ENCODE results near the gene C8A. TPM values are rescaled to one million over a fixed set of nuclear protein-coding genes. Genes with fewer than 3 reads are reported as not detected.

Gene C8A
- total and polyA plus RNA-seq, 2 of the 8 experiments (the other 6 are each of a cell fraction or from before 2014, with no cell fraction given), result not detected

DNA sequence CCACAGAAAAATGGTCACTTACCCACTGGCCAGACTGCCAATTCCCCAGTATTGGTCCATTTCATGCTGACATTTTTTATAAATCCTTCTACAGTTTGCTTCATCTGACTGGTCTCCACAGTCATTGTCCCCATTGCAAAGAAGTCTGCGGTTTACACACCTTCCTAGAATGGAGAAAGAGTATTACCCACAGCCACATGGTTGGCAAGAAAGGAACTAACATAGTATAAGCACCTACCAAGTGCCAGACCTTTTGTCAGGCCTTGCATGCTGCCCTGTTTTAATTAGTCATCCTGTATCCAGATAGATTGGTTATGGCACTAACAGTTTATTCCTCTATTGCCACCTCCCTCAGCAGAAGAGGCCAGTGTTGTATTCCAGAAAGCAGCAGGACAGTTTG is 100.1 kb downstream of the C8A start:
- DNase-seq (ENCODE audit: low read depth in 1 of 2, low spot score in 2 of 2) (no peak), FAIRE-seq (no peak)
- no peak overlapping the region for H4K8ac ChIP-seq (ENCODE audit: extremely low read depth, insufficient read depth, low read length)
- ChIA-PET POLR2A (ENCODE audit: partially characterized antibody) (no interaction called here), CTCF (ENCODE audit: partially characterized antibody) (no interaction called here)
- H3K9me3 ChIP-seq (ENCODE audit: insufficient read depth in 2 of 2, low read depth in 1 of 2, low read length in 1 of 2), result no peaks in the 10 kb centered on the region
- H3K4me3 ChIP-seq (ENCODE audit: extremely low read depth in 1 of 4, insufficient read depth in 2 of 4, low read depth in 3 of 4, low read length in 4 of 4), result no peak overlapping the region
- H4K20me1 ChIP-seq (replicated peaks in 1 of 2; ENCODE audit: control insufficient read depth in 1 of 2, insufficient read depth in 2 of 2, low read length in 2 of 2), result no peaks in the 10 kb centered on the region
- H3K56ac ChIP-seq (replicated peaks; ENCODE audit: insufficient read length, low read depth, low read length), result no peak overlapping the region
- no peak overlapping the region for H2BK12ac ChIP-seq (ENCODE audit: low read depth, low read length)
- H3K23ac ChIP-seq (ENCODE audit: insufficient read length), result no peak overlapping the region
- no peaks in the 10 kb centered on the region for H3K79me2 ChIP-seq (ENCODE audit: control insufficient read depth in 1 of 2, insufficient read depth in 2 of 2, low read length in 2 of 2)
- H2BK120ac ChIP-seq (replicated peaks; ENCODE audit: low read depth, low read length), result no peak overlapping the region
- no peak overlapping the region for H4K91ac ChIP-seq (replicated peaks; ENCODE audit: insufficient read length, low read length)
- no peak overlapping the region for H2AK5ac ChIP-seq (ENCODE audit: low read depth, low read length)
- H3K36me3 ChIP-seq (ENCODE audit: control insufficient read depth in 2 of 4, insufficient read depth in 4 of 4, low read length in 3 of 4), result no peaks in the 10 kb centered on the region; a peak in 1 of 8 replicates
- H3K18ac ChIP-seq (ENCODE audit: extremely low read depth, low read length), result no peak overlapping the region
- H3K9ac ChIP-seq (replicated peaks in 1 of 4; ENCODE audit: extremely low read depth in 1 of 4, low read depth in 3 of 4, low read length in 3 of 4), result no peak overlapping the region
- no peak overlapping the region for H2BK5ac ChIP-seq (ENCODE audit: low read depth, low read length)
- H3K4ac ChIP-seq (replicated peaks; ENCODE audit: insufficient read length, low read depth, low read length), result no peak overlapping the region
- H4K5ac ChIP-seq (ENCODE audit: insufficient read length, low read depth, low read length), result no peak overlapping the region
- H3K27ac ChIP-seq (ENCODE audit: low read depth, low read length), result no peak overlapping the region
- no peak overlapping the region for H2BK15ac ChIP-seq (ENCODE audit: low read length)
- H2BK20ac ChIP-seq (ENCODE audit: low read length), result no peak overlapping the region
- no peak overlapping the region for H3K14ac ChIP-seq (ENCODE audit: insufficient read length)
- H3K27me3 ChIP-seq (replicated peaks in 1 of 4; ENCODE audit: control insufficient read depth in 3 of 4, extremely low read depth in 1 of 4, insufficient read depth in 3 of 4, low read length in 3 of 4), result no peaks in the 10 kb centered on the region
- no peak overlapping the region for H3K4me2 ChIP-seq (ENCODE audit: insufficient read depth in 1 of 2, low read depth in 2 of 2, low read length in 2 of 2)
- WGBS, 2 experiments (ENCODE audit: extremely low coverage in 1 of 2, insufficient coverage in 1 of 2, insufficient read length in 1 of 2, insufficient replicate concordance in 2 of 2, low coverage in 1 of 2, low lambda C conversion rate in 2 of 2, missing lambda C conversion rate in 1 of 2), result 88% methylated on average over 1 of the region's 1 CpG; no CpG with 5 or more reads in 1 of the 2 experiments
- no peaks in the 10 kb centered on the region for H3K79me1 ChIP-seq (ENCODE audit: low read depth, low read length)
- H3K4me1 ChIP-seq (replicated peaks in 1 of 4; ENCODE audit: control insufficient read depth in 3 of 4, insufficient read depth in 4 of 4, low read length in 3 of 4), result no peaks in the 10 kb centered on the region
- no peaks in the 10 kb centered on the region for H3K23me2 ChIP-seq (ENCODE audit: low read depth, low read length)
- H2AFZ ChIP-seq (ENCODE audit: low read length), result no peak overlapping the region
- no peak for TF ChIP-seq POLR2A (IDR thresholded peaks at IDR 0.05; ENCODE audit: control extremely low read depth in 1 of 2, low read depth in 2 of 2, low read length in 2 of 2)
- no peak for TF ChIP-seq KDM4A (IDR thresholded peaks at IDR 0.05; ENCODE audit: low read depth, low read length, severe bottlenecking)
- no peak for TF ChIP-seq RXRA (IDR thresholded peaks at IDR 0.05; ENCODE audit: insufficient read depth, low read depth, low read length)
- TF ChIP-seq SIX5 (IDR thresholded peaks at IDR 0.05; ENCODE audit: low read depth, low read length), result no peak
- TF ChIP-seq TEAD4 (IDR thresholded peaks at IDR 0.05; ENCODE audit: low read depth, low read length), result no peak
- TF ChIP-seq, protein P1, sequence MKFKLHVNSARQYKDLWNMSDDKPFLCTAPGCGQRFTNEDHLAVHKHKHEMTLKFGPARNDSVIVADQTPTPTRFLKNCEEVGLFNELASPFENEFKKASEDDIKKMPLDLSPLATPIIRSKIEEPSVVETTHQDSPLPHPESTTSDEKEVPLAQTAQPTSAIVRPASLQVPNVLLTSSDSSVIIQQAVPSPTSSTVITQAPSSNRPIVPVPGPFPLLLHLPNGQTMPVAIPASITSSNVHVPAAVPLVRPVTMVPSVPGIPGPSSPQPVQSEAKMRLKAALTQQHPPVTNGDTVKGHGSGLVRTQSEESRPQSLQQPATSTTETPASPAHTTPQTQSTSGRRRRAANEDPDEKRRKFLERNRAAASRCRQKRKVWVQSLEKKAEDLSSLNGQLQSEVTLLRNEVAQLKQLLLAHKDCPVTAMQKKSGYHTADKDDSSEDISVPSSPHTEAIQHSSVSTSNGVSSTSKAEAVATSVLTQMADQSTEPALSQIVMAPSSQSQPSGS (IDR thresholded peaks at IDR 0.05; ENCODE audit: low read length), result no peak
- TF ChIP-seq BCL11A (IDR thresholded peaks at IDR 0.05; ENCODE audit: low read depth in 2 of 2, low read length in 2 of 2), result no peak
- TF ChIP-seq SP2 (IDR thresholded peaks at IDR 0.05; ENCODE audit: low read length), result no peak
- TF ChIP-seq SIRT6 (IDR thresholded peaks at IDR 0.05; ENCODE audit: low read length), result no peak
- no peak for TF ChIP-seq CTBP2 (IDR thresholded peaks at IDR 0.05; ENCODE audit: borderline replicate concordance, insufficient read depth, insufficient read length, low read length)
- TF ChIP-seq CEBPB (IDR thresholded peaks at IDR 0.05; ENCODE audit: low read depth, low read length), result no peak
- TF ChIP-seq CBX5 (IDR thresholded peaks at IDR 0.05; ENCODE audit: low read depth, low read length), result no peak
- TF ChIP-seq, protein P2, sequence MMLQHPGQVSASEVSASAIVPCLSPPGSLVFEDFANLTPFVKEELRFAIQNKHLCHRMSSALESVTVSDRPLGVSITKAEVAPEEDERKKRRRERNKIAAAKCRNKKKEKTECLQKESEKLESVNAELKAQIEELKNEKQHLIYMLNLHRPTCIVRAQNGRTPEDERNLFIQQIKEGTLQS (IDR thresholded peaks at IDR 0.05; ENCODE audit: insufficient read depth, low read depth, low read length), result no peak
- TF ChIP-seq JUN (IDR thresholded peaks at IDR 0.05; ENCODE audit: low read depth, low read length), result no peak

Measured in H1 (cell line).